Endothelial cell of umbilical vein (primary cell): ENCODE data around the gene PKD1. TPM values are rescaled to one million over a fixed set of nuclear protein-coding genes. Genes with fewer than 3 reads are reported as not detected.
A peak's percentile ranks its signal among the peaks of the same experiment; 100 is the strongest.

Experiments
- BruUV-seq: library from RNA; stranded (reverse); fragments of 400-500 nt; replicated peaks from 2 replicates; lab custom pipeline; 2021; lab: Mats Ljungman, UMichigan
- CTCF ChIA-PET: fragments of 300-600, 350-600 bp; sonication (Branson Sonifier 250); formaldehyde crosslinking; loops from one replicate; lab custom pipeline; 2021; ENCODE audit warnings: antibody characterized with exemption, inconsistent platforms; lab: Charles Lee
- POLR2A ChIA-PET: fragments of 300-600, 350-600 bp; sonication (Branson Sonifier 250); formaldehyde crosslinking; loops from one replicate; lab custom pipeline; 2021; ENCODE audit warnings: antibody characterized with exemption, inconsistent platforms; lab: Charles Lee
- DNase-seq: peaks from one replicate; pipeline ENCODE4 v3.0.0-alpha.2; 2011; ENCODE audit warnings: low read depth, low spot score
- FAIRE-seq: peaks from 2 replicates; lab custom pipeline; 2011; peaks lifted over from hg19 to GRCh38; lab: Jason Lieb, UNC
- H2AFZ ChIP-seq: 2 replicates; pipeline ENCODE4 v1.6.0; 2012; ENCODE audit warnings: low read depth, low read length, control low read depth, inconsistent platforms
- H3K27ac ChIP-seq: 2 replicates; pipeline ENCODE4 v1.5.1; 2011; ENCODE audit warnings: low read depth, mild to moderate bottlenecking, control low read depth, low read length, moderate library complexity; ENCODE audit not compliant: insufficient read depth
- H3K27me3 ChIP-seq, 2 experiments: 2 replicates each; pipeline versions ENCODE4 v1.6.0 to v1.6.1; 2011; ENCODE audit warnings: low read length in 2 of 2, mixed read lengths in 1 of 2; ENCODE audit not compliant: control insufficient read depth in 2 of 2, insufficient read depth in 2 of 2
- H3K36me3 ChIP-seq, 2 experiments: 2 replicates in 1 of 2; 3 replicates in 1 of 2; pipeline ENCODE4 v1.5.1; 2011; ENCODE audit warnings: low read length in 2 of 2, mild to moderate bottlenecking in 1 of 2, moderate library complexity in 1 of 2; ENCODE audit not compliant: control insufficient read depth in 2 of 2, insufficient read depth in 2 of 2; ENCODE audit errors: extremely low read depth in 1 of 2
- H3K4me1 ChIP-seq: 3 replicates; pipeline ENCODE4 v1.5.1; 2011; ENCODE audit warnings: mild to moderate bottlenecking, low read length; ENCODE audit not compliant: control insufficient read depth, insufficient read depth; ENCODE audit errors: extremely low read depth
- H3K4me2 ChIP-seq: 2 replicates; pipeline ENCODE4 v1.6.1; 2011; ENCODE audit warnings: low read length, control low read depth, mixed read lengths; ENCODE audit not compliant: insufficient read depth
- H3K4me3 ChIP-seq, 3 experiments: fragments of 200-600 bp in 1 of 3; sonication (generic), shearing (Covaris generic) in 1 of 3; replicated peaks in 1 of 3; 2 replicates each; pipeline ENCODE4 v1.5.1; 2011 to 2016; ENCODE audit warnings: control low read depth in 3 of 3, low read length in 3 of 3, mild to moderate bottlenecking in 2 of 3, inconsistent platforms in 1 of 3, low read depth in 1 of 3, moderate library complexity in 1 of 3; ENCODE audit not compliant: insufficient read depth in 1 of 3
- H3K79me2 ChIP-seq: 2 replicates; pipeline ENCODE4 v1.6.0; 2012; ENCODE audit warnings: low read length, inconsistent platforms; ENCODE audit not compliant: control insufficient read depth, insufficient read depth
- H3K9ac ChIP-seq: replicated peaks from 2 replicates; pipeline ENCODE3; 2011; ENCODE audit warnings: low read length, control low read depth; ENCODE audit not compliant: insufficient read depth; ENCODE audit errors: extremely low read depth
- H3K9me1 ChIP-seq: replicated peaks from 3 replicates; pipeline ENCODE4 v1.6.0; 2011; ENCODE audit warnings: mild to moderate bottlenecking, low read length; ENCODE audit not compliant: control insufficient read depth, insufficient read depth; ENCODE audit errors: extremely low read depth
- H3K9me3 ChIP-seq: replicated peaks from 2 replicates; pipeline ENCODE4 v1.5.1; 2012; ENCODE audit warnings: low read length, inconsistent platforms; ENCODE audit not compliant: control insufficient read depth, insufficient read depth
- H4K20me1 ChIP-seq: replicated peaks from 2 replicates; pipeline ENCODE3; 2011; ENCODE audit warnings: mild to moderate bottlenecking, low read length; ENCODE audit not compliant: control insufficient read depth, insufficient read depth; ENCODE audit errors: extremely low read depth
- CTCF ChIP-seq, 2 donors: IDR thresholded peaks; 1 replicate in 1 of 2; 2 replicates in 1 of 2; pipeline ENCODE4 v1.5.1; 2011; ENCODE audit warnings: low read length in 2 of 2, mild to moderate bottlenecking in 2 of 2, moderate library complexity in 2 of 2, control low read depth in 1 of 2, inconsistent platforms in 1 of 2, low read depth in 1 of 2; ENCODE audit not compliant: insufficient read depth in 1 of 2; ENCODE audit errors: extremely low read depth in 1 of 2
- EZH2 ChIP-seq: IDR thresholded peaks from 2 replicates; pipeline ENCODE4 v1.6.1; 2012; ENCODE audit warnings: borderline replicate concordance, low read depth, mild to moderate bottlenecking, moderate library complexity, low read length, inconsistent platforms; ENCODE audit not compliant: severe bottlenecking
- FOS ChIP-seq: IDR thresholded peaks from 2 replicates; pipeline ENCODE4 v1.6.1; 2011; ENCODE audit warnings: mild to moderate bottlenecking, low read length, moderate library complexity, borderline replicate concordance; ENCODE audit not compliant: insufficient read depth
- GATA2 ChIP-seq: IDR thresholded peaks from 2 replicates; pipeline ENCODE4 v1.7.0; 2011; ENCODE audit warnings: low read depth, mild to moderate bottlenecking, moderate library complexity, mixed read lengths, low read length; ENCODE audit not compliant: insufficient read length, insufficient read depth
- JUN ChIP-seq: IDR thresholded peaks from 2 replicates; pipeline ENCODE4 v1.6.1; 2011; ENCODE audit warnings: borderline replicate concordance, low read depth; ENCODE audit not compliant: insufficient read length, insufficient read depth
- MAX ChIP-seq: IDR thresholded peaks from 2 replicates; pipeline ENCODE4 v1.6.1; 2011; ENCODE audit not compliant: insufficient read depth, insufficient read length
- MYC ChIP-seq: IDR thresholded peaks from one replicate; pipeline ENCODE4 v1.6.1; 2011; ENCODE audit warnings: mild to moderate bottlenecking, low read depth, low read length
- POLR2A ChIP-seq: IDR thresholded peaks from 2 replicates; pipeline ENCODE4 v1.6.1; 2012; ENCODE audit warnings: low read depth, mild to moderate bottlenecking, control low read depth, low read length
- POLR2AphosphoS5 ChIP-seq: IDR thresholded peaks from 2 replicates; pipeline ENCODE4 v1.6.1; 2012; ENCODE audit warnings: low read depth, mild to moderate bottlenecking, control low read depth, low read length, moderate library complexity; ENCODE audit not compliant: insufficient read depth
- dilution Hi-C: fragments of 300-500 bp; cut with MboI; formaldehyde crosslinking; loops from one replicate; pipeline ENCODE4 v1.15.0; 2019; ENCODE audit warnings: low sequenced_read_pairs; ENCODE audit not compliant: extremely low pct_ligation_motif_present
- intact Hi-C: fragments of 100-400 bp; cut with micrococcal nuclease; formaldehyde crosslinking; loops from one replicate; pipeline ENCODE4 v1.10.0; 2022
- polyA plus RNA-seq, 4 experiments: library from polyadenylated mRNA; depleted of rRNA in 3 of 4; stranded (reverse) in 3 of 4; unstranded in 1 of 4; fragments of >200 nt; gene quantifications; 2 replicates each; pipeline versions ENCODE4 v1.2.1 to v1.2.3, GENCODE V29; 2011 to 2012; ENCODE audit warnings: missing spikeins in 1 of 4
- total RNA-seq: library from RNA; stranded (reverse); gene quantifications from 2 replicates; pipeline ENCODE4 v1.2.3, GENCODE V29; 2021

PKD1 gene
- total and polyA plus RNA-seq, 2 donors (not counting 3 experiments of a cell fraction or from before 2014, with no cell fraction given) = 52.5 to 102 TPM

DNA sequence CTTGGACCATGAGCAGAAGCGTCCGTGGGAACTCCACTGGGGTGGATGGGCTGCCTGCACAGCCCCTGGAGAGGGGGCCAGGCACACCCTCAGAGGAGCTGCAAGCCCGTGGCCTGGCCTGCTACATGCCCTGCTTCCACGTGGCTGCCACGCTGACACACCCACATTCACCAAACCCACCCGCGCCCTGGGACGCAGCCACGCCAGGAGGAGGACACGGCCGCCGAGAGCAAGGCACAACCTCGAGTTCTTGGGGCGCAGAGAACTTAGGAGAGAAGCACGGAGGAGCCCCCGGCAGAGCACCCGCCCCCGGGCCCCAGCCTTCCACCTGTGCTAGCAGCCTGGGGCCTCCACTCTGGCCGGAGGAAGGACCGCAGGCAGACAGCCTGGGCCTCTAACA, 41.9 kb upstream of the PKD1 start:
- no peaks in the 10 kb centered on the region for H3K9me1 ChIP-seq
- TSS peak; percentile 54 for BruUV-seq
- dilution Hi-C loops = no loop called here
- FAIRE-seq (no peak), DNase-seq (no peak)
- peaks cover 16 to 40% of the 10 kb centered on the region in 2 experiments for H3K36me3 ChIP-seq
- H4K20me1 ChIP-seq = no peaks in the 10 kb centered on the region
- H3K27me3 ChIP-seq = no peaks in the 10 kb centered on the region
- ChIA-PET CTCF (no interaction called here), POLR2A (interaction anchor here (1.1 kb wide), 1 partner anchor 22 kb away, joined by 3 read pairs; the partner anchor contains the start of gene TRAF7)
- intact Hi-C loops = no loop called here
- H3K27ac ChIP-seq = no peak overlapping the region
- no peak overlapping the region for H3K4me2 ChIP-seq
- no peak overlapping the region for H2AFZ ChIP-seq
- H3K4me1 ChIP-seq = no peaks in the 10 kb centered on the region
- H3K9me3 ChIP-seq = no peaks in the 10 kb centered on the region
- TF ChIP-seq EZH2 = no peak
- TF ChIP-seq FOS = no peak
- no peak for TF ChIP-seq GATA2
- TF ChIP-seq POLR2A = no peak
- no peak for TF ChIP-seq MAX
- TF ChIP-seq JUN = no peak
- no peak for TF ChIP-seq MYC
- no peak for TF ChIP-seq CTCF (IDR thresholded peaks at IDR 0.05; ENCODE audit: extremely low read depth in 1 of 2, insufficient read depth in 1 of 2, low read depth in 1 of 2, low read length in 2 of 2)
- TF ChIP-seq POLR2AphosphoS5 = no peak
- no peak overlapping the region for H3K4me3 ChIP-seq
- no peak overlapping the region for H3K9ac ChIP-seq
- H3K79me2 ChIP-seq = peaks cover 12% of the 10 kb centered on the region
